ENCODE data around the gene GRID1.
"Not testable (repeated sequence)": the region's sequence is repeated elsewhere in the genome, so short reads cannot be mapped to it uniquely, and the experiment has no call there.

- TF ChIP-seq CTCF (IDR thresholded peaks at IDR 0.05); ZFX (IDR thresholded peaks at IDR 0.05; ENCODE audit: borderline replicate concordance): not testable (repeated sequence)
These were observed 527.9 kb downstream of the GRID1 start for GRCh38 chr10:85838660-85839059.

Measured in 22Rv1 (cell line).